Subcutaneous abdominal adipose tissue (tissue), 5 donors: ENCODE measurements around the gene KIF13A.
A peak's percentile ranks its signal among the peaks of the same experiment; 100 is the strongest.

Experiments used
- H3K27ac ChIP-seq: one replicate; pipeline ENCODE4 v1.7.0; 2013; ENCODE audit warnings: low read depth, mild to moderate bottlenecking, inconsistent platforms, low read length, moderate library complexity
- H3K27me3 ChIP-seq, 5 donors: one replicate each; pipeline ENCODE4 v1.7.0; 2013; ENCODE audit warnings: low read length in 5 of 5, inconsistent platforms in 1 of 5; ENCODE audit not compliant: control insufficient read depth in 5 of 5, insufficient read depth in 4 of 5
- H3K36me3 ChIP-seq, 5 donors: one replicate each; pipeline ENCODE4 v1.7.0; 2013; ENCODE audit warnings: low read length in 5 of 5; ENCODE audit not compliant: control insufficient read depth in 5 of 5, insufficient read depth in 5 of 5
- H3K4me1 ChIP-seq, 5 donors: one replicate each; pipeline ENCODE4 v1.7.0; 2013; ENCODE audit warnings: low read length in 5 of 5, mild to moderate bottlenecking in 3 of 5, moderate library complexity in 1 of 5; ENCODE audit not compliant: control insufficient read depth in 5 of 5, insufficient read depth in 5 of 5
- H3K4me3 ChIP-seq, 5 donors: one replicate each; pipeline ENCODE4 v1.7.0; 2013; ENCODE audit warnings: low read length in 5 of 5, low read depth in 1 of 5
- H3K9ac ChIP-seq, 5 donors: one replicate each; pipeline ENCODE4 v1.7.0; 2013; ENCODE audit warnings: low read length in 5 of 5, mild to moderate bottlenecking in 4 of 5, moderate library complexity in 3 of 5
- H3K9me3 ChIP-seq, 5 donors: one replicate each; pipeline ENCODE4 v1.7.0; 2013; ENCODE audit warnings: low read length in 5 of 5; ENCODE audit not compliant: control insufficient read depth in 5 of 5
- donor health status: healthy.
- donor health status: healthy.
- donor health status: healthy.
- donor health status: healthy.
- donor health status: healthy.

Gene KIF13A

GRCh38 chr6:17725083-17725482 is 262.4 kb downstream of the KIF13A start:
- no peaks in the 10 kb centered on the region for H3K36me3 ChIP-seq
- no peaks in the 10 kb centered on the region for H3K9me3 ChIP-seq
- peak overlapping the region in 2 of 5 donors; percentile 36 to 47 for H3K9ac ChIP-seq
- H3K27me3 ChIP-seq, result no peaks in the 10 kb centered on the region
- peaks cover 1 to 9% (median 8%) of the 10 kb centered on the region in 5 donors for H3K4me1 ChIP-seq
- H3K4me3 ChIP-seq, result peak overlapping the region in 3 of 5 donors; percentile 3 to 51 (median 23)
- H3K27ac ChIP-seq, result no peak overlapping the region

- Histone ChIP-seq H3K27ac (no peak overlapping the region), H3K36me3 (no peaks in the 10 kb centered on the region), H3K4me3 (no peak overlapping the region), H3K4me1 (peaks cover 1 to 9% (median 8%) of the 10 kb centered on the region in 5 donors), H3K27me3 (no peaks in the 10 kb centered on the region), H3K9me3 (no peaks in the 10 kb centered on the region), H3K9ac (no peak overlapping the region)
These were observed 263.1 kb downstream of the KIF13A start for GRCh38 chr6:17724341-17724740.

- Histone ChIP-seq H3K9ac (no peak overlapping the region), H3K27me3 (no peaks in the 10 kb centered on the region), H3K4me1 (peaks cover 1 to 9% (median 8%) of the 10 kb centered on the region in 5 donors), H3K4me3 (no peak overlapping the region), H3K36me3 (no peaks in the 10 kb centered on the region), H3K9me3 (no peaks in the 10 kb centered on the region), H3K27ac (no peak overlapping the region)
These were observed 265.8 kb downstream of the KIF13A start for GRCh38 chr6:17721671-17722070.

GRCh38 chr6:17719323-17720041 is 268.0 kb downstream of the KIF13A start:
- Histone ChIP-seq H3K27ac (no peak overlapping the region), H3K9ac (no peak overlapping the region), H3K4me3 (no peak overlapping the region), H3K36me3 (no peaks in the 10 kb centered on the region), H3K9me3 (no peaks in the 10 kb centered on the region), H3K27me3 (no peaks in the 10 kb centered on the region), H3K4me1 (peaks cover 0 to 4% (median 0%) of the 10 kb centered on the region in 5 donors)

GRCh38 chr6:17716221-17716620 is 271.2 kb downstream of the KIF13A start:
- H3K27me3 ChIP-seq, result no peaks in the 10 kb centered on the region
- peaks cover 0 to 6% (median 0%) of the 10 kb centered on the region in 5 donors for H3K4me1 ChIP-seq
- H3K9ac ChIP-seq, result no peak overlapping the region
- H3K36me3 ChIP-seq, result no peaks in the 10 kb centered on the region
- H3K27ac ChIP-seq, result no peak overlapping the region
- H3K9me3 ChIP-seq, result no peaks in the 10 kb centered on the region
- no peak overlapping the region for H3K4me3 ChIP-seq

GRCh38 chr6:17714879-17715851 is 272.3 kb downstream of the KIF13A start:
- Histone ChIP-seq H3K9ac (no peak overlapping the region), H3K9me3 (no peaks in the 10 kb centered on the region), H3K27me3 (no peaks in the 10 kb centered on the region), H3K27ac (no peak overlapping the region), H3K4me3 (no peak overlapping the region), H3K4me1 (peaks cover 0 to 6% (median 0%) of the 10 kb centered on the region in 5 donors), H3K36me3 (no peaks in the 10 kb centered on the region)

GRCh38 chr6:17714177-17714576 is 273.3 kb downstream of the KIF13A start:
- Histone ChIP-seq H3K36me3 (no peaks in the 10 kb centered on the region), H3K27ac (no peak overlapping the region), H3K4me1 (peaks cover 0 to 6% (median 0%) of the 10 kb centered on the region in 5 donors), H3K9me3 (no peaks in the 10 kb centered on the region), H3K27me3 (no peaks in the 10 kb centered on the region), H3K4me3 (no peak overlapping the region), H3K9ac (no peak overlapping the region)

- Histone ChIP-seq H3K36me3 (no peaks in the 10 kb centered on the region), H3K9me3 (no peaks in the 10 kb centered on the region), H3K4me3 (no peak overlapping the region), H3K4me1 (peaks cover 0 to 6% (median 0%) of the 10 kb centered on the region in 5 donors), H3K27me3 (no peaks in the 10 kb centered on the region), H3K9ac (no peak overlapping the region), H3K27ac (no peak overlapping the region)
These were observed 274.9 kb downstream of the KIF13A start for GRCh38 chr6:17712576-17712975.

GRCh38 chr6:17710331-17710730 is 277.1 kb downstream of the KIF13A start:
- Histone ChIP-seq H3K4me3 (no peak overlapping the region), H3K27me3 (no peaks in the 10 kb centered on the region), H3K36me3 (no peaks in the 10 kb centered on the region), H3K9ac (no peak overlapping the region), H3K27ac (no peak overlapping the region), H3K9me3 (no peaks in the 10 kb centered on the region), H3K4me1 (peaks cover 0 to 9% (median 4%) of the 10 kb centered on the region in 5 donors)

GRCh38 chr6:17709476-17709875 is 278.0 kb downstream of the KIF13A start:
- Histone ChIP-seq H3K4me3 (no peak overlapping the region), H3K36me3 (no peaks in the 10 kb centered on the region), H3K9me3 (no peaks in the 10 kb centered on the region), H3K4me1 (peaks cover 0 to 12% (median 11%) of the 10 kb centered on the region in 5 donors), H3K9ac (no peak overlapping the region), H3K27me3 (no peaks in the 10 kb centered on the region), H3K27ac (no peak overlapping the region)
